ENCODE data around the gene ZC3H18. TPM values are rescaled to one million over a fixed set of nuclear protein-coding genes. Genes with fewer than 3 reads are reported as not detected.

ZC3H18 gene
- polyA plus RNA-seq, 3 donors = 5.5 to 36.4 (median 6.8) TPM

GRCh38 chr16:88533381-88533917 lies 36.8 kb upstream of the ZC3H18 start:
- Histone ChIP-seq H2AFZ (ENCODE audit: insufficient read depth, low read depth, low read length, poor library complexity, severe bottlenecking) (no peak overlapping the region), H3K4me2 (replicated peaks; ENCODE audit: extremely low read depth, low read length, poor library complexity, severe bottlenecking) (no peak overlapping the region), H4K20me1 (ENCODE audit: insufficient read depth, low read length) (peaks cover 5% of the 10 kb centered on the region), H3K27ac (ENCODE audit: low read depth in 1 of 2, low read length in 2 of 2) (no peak overlapping the region), H3K9me3 (replicated peaks in 1 of 2; ENCODE audit: control insufficient read depth in 1 of 2, insufficient read depth in 1 of 2, low read length in 2 of 2) (no peaks in the 10 kb centered on the region), H3K27me3 (ENCODE audit: control insufficient read depth in 2 of 2, insufficient read depth in 2 of 2, low read length in 2 of 2) (no peaks in the 10 kb centered on the region), H3K79me2 (ENCODE audit: insufficient read depth, low read length) (peaks cover 3% of the 10 kb centered on the region), H3K36me3 (replicated peaks in 1 of 2; ENCODE audit: control insufficient read depth in 1 of 2, insufficient read depth in 2 of 2, low read length in 2 of 2) (no peaks in the 10 kb centered on the region), H3K4me3 (replicated peaks in 1 of 3; ENCODE audit: low read depth in 2 of 3, low read length in 3 of 3) (no peak overlapping the region), H3K4me1 (ENCODE audit: control insufficient read depth in 1 of 2, insufficient read depth in 2 of 2, low read length in 2 of 2) (peaks cover 9 to 10% of the 10 kb centered on the region in 2 donors), H3K9ac (ENCODE audit: insufficient read depth, low read length, poor library complexity, severe bottlenecking) (no peak overlapping the region)
- Mint-ChIP-seq H3K36me3 (no peaks in the 10 kb centered on the region), H3K9me3 (peaks cover 0 to 2% (median 0%) of the 10 kb centered on the region in 7 donors), H3K4me1 (peaks cover 10% of the 10 kb centered on the region), H3K27me3 (ENCODE audit: low read depth in 3 of 3) (peaks cover 5 to 13% (median 9%) of the 10 kb centered on the region in 3 donors), H3K27ac (no peak overlapping the region), H3K4me3 (no peak overlapping the region)
- 90% methylated on average over 73 of the region's 79 CpGs for WGBS (ENCODE audit: insufficient coverage)
- no peak for DNase-seq
- intact Hi-C loops (cut with micrococcal nuclease) = no loop called here
- TF ChIP-seq CTCF (IDR thresholded peaks at IDR 0.05) = no peak

GRCh38 chr16:88533932-88534637 lies 36.1 kb upstream of the ZC3H18 start:
- Histone ChIP-seq H3K27ac (ENCODE audit: low read depth in 1 of 2, low read length in 2 of 2) (peak overlapping the region in 1 of 2 donors; percentile 77), H3K4me1 (ENCODE audit: control insufficient read depth in 1 of 2, insufficient read depth in 2 of 2, low read length in 2 of 2) (peaks cover 9 to 10% of the 10 kb centered on the region in 2 donors), H3K4me2 (replicated peaks; ENCODE audit: extremely low read depth, low read length, poor library complexity, severe bottlenecking) (peak overlapping the region; percentile 74), H3K27me3 (ENCODE audit: control insufficient read depth in 2 of 2, insufficient read depth in 2 of 2, low read length in 2 of 2) (peaks cover 0 to under 1% of the 10 kb centered on the region in 2 donors), H3K4me3 (replicated peaks in 1 of 3; ENCODE audit: low read depth in 2 of 3, low read length in 3 of 3) (peak overlapping the region; percentile 12 to 73 (median 42)), H3K36me3 (replicated peaks in 1 of 2; ENCODE audit: control insufficient read depth in 1 of 2, insufficient read depth in 2 of 2, low read length in 2 of 2) (no peaks in the 10 kb centered on the region), H4K20me1 (ENCODE audit: insufficient read depth, low read length) (peaks cover 5% of the 10 kb centered on the region), H3K79me2 (ENCODE audit: insufficient read depth, low read length) (peaks cover 3% of the 10 kb centered on the region), H3K9ac (ENCODE audit: insufficient read depth, low read length, poor library complexity, severe bottlenecking) (peak overlapping the region; percentile 67), H3K9me3 (replicated peaks in 1 of 2; ENCODE audit: control insufficient read depth in 1 of 2, insufficient read depth in 1 of 2, low read length in 2 of 2) (no peaks in the 10 kb centered on the region), H2AFZ (ENCODE audit: insufficient read depth, low read depth, low read length, poor library complexity, severe bottlenecking) (peak overlapping the region; percentile 71)
- WGBS (ENCODE audit: insufficient coverage) = 15% methylated on average over 114 of the region's 114 CpGs
- Mint-ChIP-seq H3K27me3 (ENCODE audit: low read depth in 3 of 3) (peaks cover 11 to 12% (median 11%) of the 10 kb centered on the region in 3 donors), H3K36me3 (no peaks in the 10 kb centered on the region), H3K4me3 (peak overlapping the region; percentile 42 to 57), H3K9me3 (peaks cover 0 to under 1% (median 0%) of the 10 kb centered on the region in 7 donors), H3K4me1 (peaks cover 10% of the 10 kb centered on the region), H3K27ac (no peak overlapping the region)
- DNase-seq = peak; percentile 56 to 75 (median 64)
- intact Hi-C loops (cut with micrococcal nuclease) = loop anchor here in 1 of 2 donors (2.0 kb wide), 1 partner anchor 81 kb away; the partner anchor contains the start of gene ZFPM1
- TF ChIP-seq CTCF (IDR thresholded peaks at IDR 0.05) = no peak

All from CD14-positive monocyte (primary cell).